ENCODE results near the gene AKR1E2.

DNA sequence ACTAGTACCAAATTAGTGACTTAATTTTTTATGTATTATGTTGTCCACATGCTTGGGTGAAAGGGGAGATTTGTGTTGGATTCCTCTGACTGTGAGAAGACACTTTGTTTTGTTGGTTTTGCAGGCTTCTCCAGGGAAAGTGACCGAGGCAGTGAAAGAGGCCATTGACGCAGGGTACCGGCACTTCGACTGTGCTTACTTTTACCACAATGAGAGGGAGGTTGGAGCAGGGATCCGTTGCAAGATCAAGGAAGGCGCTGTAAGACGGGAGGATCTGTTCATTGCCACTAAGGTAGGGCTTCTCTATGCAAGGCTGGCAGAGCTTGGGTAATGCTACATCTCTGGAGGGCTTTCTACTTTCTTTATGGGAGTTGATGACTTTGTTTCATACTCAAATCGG, 4.5 kb downstream of the AKR1E2 start:
- TF ChIP-seq, protein P1, sequence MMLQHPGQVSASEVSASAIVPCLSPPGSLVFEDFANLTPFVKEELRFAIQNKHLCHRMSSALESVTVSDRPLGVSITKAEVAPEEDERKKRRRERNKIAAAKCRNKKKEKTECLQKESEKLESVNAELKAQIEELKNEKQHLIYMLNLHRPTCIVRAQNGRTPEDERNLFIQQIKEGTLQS (IDR thresholded peaks at IDR 0.05): no peak
- TF ChIP-seq, protein P2, sequence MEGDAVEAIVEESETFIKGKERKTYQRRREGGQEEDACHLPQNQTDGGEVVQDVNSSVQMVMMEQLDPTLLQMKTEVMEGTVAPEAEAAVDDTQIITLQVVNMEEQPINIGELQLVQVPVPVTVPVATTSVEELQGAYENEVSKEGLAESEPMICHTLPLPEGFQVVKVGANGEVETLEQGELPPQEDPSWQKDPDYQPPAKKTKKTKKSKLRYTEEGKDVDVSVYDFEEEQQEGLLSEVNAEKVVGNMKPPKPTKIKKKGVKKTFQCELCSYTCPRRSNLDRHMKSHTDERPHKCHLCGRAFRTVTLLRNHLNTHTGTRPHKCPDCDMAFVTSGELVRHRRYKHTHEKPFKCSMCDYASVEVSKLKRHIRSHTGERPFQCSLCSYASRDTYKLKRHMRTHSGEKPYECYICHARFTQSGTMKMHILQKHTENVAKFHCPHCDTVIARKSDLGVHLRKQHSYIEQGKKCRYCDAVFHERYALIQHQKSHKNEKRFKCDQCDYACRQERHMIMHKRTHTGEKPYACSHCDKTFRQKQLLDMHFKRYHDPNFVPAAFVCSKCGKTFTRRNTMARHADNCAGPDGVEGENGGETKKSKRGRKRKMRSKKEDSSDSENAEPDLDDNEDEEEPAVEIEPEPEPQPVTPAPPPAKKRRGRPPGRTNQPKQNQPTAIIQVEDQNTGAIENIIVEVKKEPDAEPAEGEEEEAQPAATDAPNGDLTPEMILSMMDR (IDR thresholded peaks at IDR 0.05; ENCODE audit: low read depth, low read length, missing input control): no peak
- TF ChIP-seq GABPA (IDR thresholded peaks at IDR 0.05 in 1 of 2, conservative IDR thresholded peaks at IDR 0.05 in 1 of 2) (no peak), RXRA (IDR thresholded peaks at IDR 0.05) (no peak)
